ENCODE data around the gene NEU1. TPM values are rescaled to one million over a fixed set of nuclear protein-coding genes. Genes with fewer than 3 reads are reported as not detected.

NEU1 gene
- total and polyA plus RNA-seq, 4 donors, result 27.6 to 42.4 (median 34.8) TPM

DNA sequence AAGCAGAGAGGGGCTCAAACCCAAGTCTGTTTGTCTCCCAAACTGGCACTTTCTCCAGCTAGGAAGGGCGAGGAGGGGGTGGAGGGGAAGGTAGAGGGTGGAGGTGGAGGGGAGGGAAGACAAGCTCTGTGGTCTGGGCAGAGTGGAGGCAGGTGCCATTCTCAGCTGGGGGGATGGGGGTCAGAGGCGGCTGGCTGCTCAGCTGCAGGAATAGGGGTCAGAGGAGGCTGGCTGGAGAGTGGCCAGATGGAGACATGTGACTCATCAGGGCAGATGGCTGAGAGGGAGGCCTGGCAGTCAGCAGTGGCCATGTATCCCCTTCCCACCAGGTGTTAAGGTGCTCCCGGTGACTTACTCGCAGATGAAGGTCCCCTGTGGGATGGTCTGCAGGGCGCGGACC, 19.7 kb upstream of the NEU1 start:
- TF ChIP-seq RXRA (IDR thresholded peaks at IDR 0.05) (no peak), EGR1 (IDR thresholded peaks at IDR 0.05; ENCODE audit: low read depth in 2 of 2) (no peak), MAX (IDR thresholded peaks at IDR 0.05) (no peak), CTCF (IDR thresholded peaks at IDR 0.05; ENCODE audit: low read depth, low read length, missing input control) (no peak), NR2F2 (IDR thresholded peaks at IDR 0.05) (no peak), JUND (IDR thresholded peaks at IDR 0.05) (no peak), REST (IDR thresholded peaks at IDR 0.05) (no peak), FOXA1 (IDR thresholded peaks at IDR 0.05) (no peak), SP1 (IDR thresholded peaks at IDR 0.05) (no peak), RAD21 (IDR thresholded peaks at IDR 0.05) (no peak), HNF4G (IDR thresholded peaks at IDR 0.05) (no peak), GABPA (IDR thresholded peaks at IDR 0.05 in 1 of 2, conservative IDR thresholded peaks at IDR 0.05 in 1 of 2) (no peak), ATF3 (IDR thresholded peaks at IDR 0.05) (no peak), HNF4A (conservative IDR thresholded peaks at IDR 0.05) (no peak), FOXA2 (IDR thresholded peaks at IDR 0.05) (no peak), TAF1 (conservative IDR thresholded peaks at IDR 0.05) (no peak)
- TF ChIP-seq, protein P1, sequence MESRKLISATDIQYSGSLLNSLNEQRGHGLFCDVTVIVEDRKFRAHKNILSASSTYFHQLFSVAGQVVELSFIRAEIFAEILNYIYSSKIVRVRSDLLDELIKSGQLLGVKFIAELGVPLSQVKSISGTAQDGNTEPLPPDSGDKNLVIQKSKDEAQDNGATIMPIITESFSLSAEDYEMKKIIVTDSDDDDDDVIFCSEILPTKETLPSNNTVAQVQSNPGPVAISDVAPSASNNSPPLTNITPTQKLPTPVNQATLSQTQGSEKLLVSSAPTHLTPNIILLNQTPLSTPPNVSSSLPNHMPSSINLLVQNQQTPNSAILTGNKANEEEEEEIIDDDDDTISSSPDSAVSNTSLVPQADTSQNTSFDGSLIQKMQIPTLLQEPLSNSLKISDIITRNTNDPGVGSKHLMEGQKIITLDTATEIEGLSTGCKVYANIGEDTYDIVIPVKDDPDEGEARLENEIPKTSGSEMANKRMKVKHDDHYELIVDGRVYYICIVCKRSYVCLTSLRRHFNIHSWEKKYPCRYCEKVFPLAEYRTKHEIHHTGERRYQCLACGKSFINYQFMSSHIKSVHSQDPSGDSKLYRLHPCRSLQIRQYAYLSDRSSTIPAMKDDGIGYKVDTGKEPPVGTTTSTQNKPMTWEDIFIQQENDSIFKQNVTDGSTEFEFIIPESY (IDR thresholded peaks at IDR 0.05), result no peak
- DNase-seq (ENCODE audit: low spot score), result no peak
- H3K27ac ChIP-seq (ENCODE audit: low read depth in 1 of 2, low read length in 2 of 2), result no peak overlapping the region
- H3K36me3 ChIP-seq (ENCODE audit: control insufficient read depth in 4 of 4, insufficient read depth in 3 of 4, low read depth in 1 of 4, low read length in 3 of 4), result peaks cover 18 to 64% (median 32%) of the 10 kb centered on the region in 4 donors
- H3K27me3 ChIP-seq (ENCODE audit: control insufficient read depth in 4 of 4, insufficient read depth in 4 of 4, low read length in 3 of 4), result no peaks in the 10 kb centered on the region
- WGBS, result 92% methylated on average over 6 of the region's 6 CpGs
- H3K9ac ChIP-seq (ENCODE audit: low read depth in 1 of 2, low read length in 2 of 2), result no peak overlapping the region
- no peaks in the 10 kb centered on the region for H3K4me1 ChIP-seq (ENCODE audit: control insufficient read depth in 4 of 4, insufficient read depth in 4 of 4, low read length in 3 of 4)
- no peaks in the 10 kb centered on the region for H3K9me3 ChIP-seq (ENCODE audit: control insufficient read depth in 4 of 4, low read length in 3 of 4)
- H3K4me3 ChIP-seq (ENCODE audit: low read depth in 1 of 3, low read length in 3 of 3), result no peak overlapping the region
